ENCODE data around the gene FGD3. TPM values are rescaled to one million over a fixed set of nuclear protein-coding genes. Genes with fewer than 3 reads are reported as not detected.

FGD3 gene
- total and polyA plus RNA-seq, 9 of the 15 experiments (the other 6 are each of a cell fraction or from before 2014, with no cell fraction given), result 0.07 to 1.3 (median 0.29) TPM

DNA sequence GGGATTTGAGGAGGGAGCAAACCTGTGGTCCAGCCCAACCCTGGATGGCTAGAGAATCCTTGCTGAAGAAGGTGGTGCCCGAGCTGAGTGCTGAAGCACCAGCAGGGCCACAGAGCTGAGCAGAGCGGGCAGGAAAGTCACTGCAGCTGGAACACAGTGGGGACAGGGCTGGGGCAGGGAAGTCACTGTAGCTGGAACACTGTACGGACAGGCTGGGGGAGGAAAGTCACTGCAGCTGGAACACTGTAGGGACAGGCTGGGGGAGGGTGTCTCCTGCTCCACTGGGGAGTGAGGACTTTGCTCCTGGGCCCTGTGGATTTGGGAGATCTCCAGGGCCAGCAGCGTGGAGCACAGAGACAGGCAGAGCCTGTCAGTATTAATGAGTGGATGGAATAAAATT, 102.2 kb downstream of the FGD3 start:
- Histone ChIP-seq H3K9ac (ENCODE audit: insufficient read depth in 1 of 2, low read depth in 2 of 2, low read length in 2 of 2) (no peak overlapping the region), H3K27ac (ENCODE audit: extremely low read depth, low read depth, low read length) (no peak overlapping the region), H3K9me3 (replicated peaks; ENCODE audit: control insufficient read depth, insufficient read depth, low read depth, low read length) (no peaks in the 10 kb centered on the region; the same call in 1 of the 2 replicates), H2AFZ (ENCODE audit: low read depth, low read length) (no peak overlapping the region), H3K4me1 (replicated peaks in 1 of 2; ENCODE audit: control insufficient read depth in 2 of 2, insufficient read depth in 2 of 2, low read length in 2 of 2) (no peaks in the 10 kb centered on the region), H3K4me3 (no peak overlapping the region), H3K4me2 (ENCODE audit: insufficient read depth, low read length) (no peak overlapping the region), H3K9me1 (ENCODE audit: control insufficient read depth, insufficient read depth, low read length) (no peaks in the 10 kb centered on the region), H3K36me3 (ENCODE audit: control insufficient read depth, insufficient read depth, low read length) (no peaks in the 10 kb centered on the region), H4K20me1 (replicated peaks; ENCODE audit: control insufficient read depth, insufficient read depth, low read length) (no peaks in the 10 kb centered on the region), H3K79me2 (ENCODE audit: control insufficient read depth, insufficient read depth, low read length) (no peaks in the 10 kb centered on the region), H3K27me3 (ENCODE audit: control insufficient read depth in 2 of 2, insufficient read depth in 2 of 2, low read length in 2 of 2) (peaks cover 45 to 67% of the 10 kb centered on the region in 2 experiments)
- in situ Hi-C loops (cut with MboI) (no loop called here), intact Hi-C loops (cut with micrococcal nuclease) (no loop called here)
- ATAC-seq (peak; percentile 27; the same call in 1 of the 3 replicates), FAIRE-seq (no peak), DNase-seq (ENCODE audit: extremely low read depth in 1 of 4, low spot score in 3 of 4) (no peak)
- TF ChIP-seq, protein P1, sequence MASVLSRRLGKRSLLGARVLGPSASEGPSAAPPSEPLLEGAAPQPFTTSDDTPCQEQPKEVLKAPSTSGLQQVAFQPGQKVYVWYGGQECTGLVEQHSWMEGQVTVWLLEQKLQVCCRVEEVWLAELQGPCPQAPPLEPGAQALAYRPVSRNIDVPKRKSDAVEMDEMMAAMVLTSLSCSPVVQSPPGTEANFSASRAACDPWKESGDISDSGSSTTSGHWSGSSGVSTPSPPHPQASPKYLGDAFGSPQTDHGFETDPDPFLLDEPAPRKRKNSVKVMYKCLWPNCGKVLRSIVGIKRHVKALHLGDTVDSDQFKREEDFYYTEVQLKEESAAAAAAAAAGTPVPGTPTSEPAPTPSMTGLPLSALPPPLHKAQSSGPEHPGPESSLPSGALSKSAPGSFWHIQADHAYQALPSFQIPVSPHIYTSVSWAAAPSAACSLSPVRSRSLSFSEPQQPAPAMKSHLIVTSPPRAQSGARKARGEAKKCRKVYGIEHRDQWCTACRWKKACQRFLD (CRISPR knock-in tag; IDR thresholded peaks at IDR 0.05), result no peak
- TF ChIP-seq IFI16 (CRISPR knock-in tag; IDR thresholded peaks at IDR 0.05) (no peak), RBFOX2 (IDR thresholded peaks at IDR 0.05; ENCODE audit: low read depth, low read length) (no peak), ZNF263 (CRISPR knock-in tag; IDR thresholded peaks at IDR 0.05; ENCODE audit: borderline replicate concordance) (no peak), RBM15 (IDR thresholded peaks at IDR 0.05; ENCODE audit: insufficient read depth, low read length) (no peak), NCOA2 (IDR thresholded peaks at IDR 0.05; ENCODE audit: partially characterized antibody in 2 of 2) (no peak)
- TF ChIP-seq, protein P2, sequence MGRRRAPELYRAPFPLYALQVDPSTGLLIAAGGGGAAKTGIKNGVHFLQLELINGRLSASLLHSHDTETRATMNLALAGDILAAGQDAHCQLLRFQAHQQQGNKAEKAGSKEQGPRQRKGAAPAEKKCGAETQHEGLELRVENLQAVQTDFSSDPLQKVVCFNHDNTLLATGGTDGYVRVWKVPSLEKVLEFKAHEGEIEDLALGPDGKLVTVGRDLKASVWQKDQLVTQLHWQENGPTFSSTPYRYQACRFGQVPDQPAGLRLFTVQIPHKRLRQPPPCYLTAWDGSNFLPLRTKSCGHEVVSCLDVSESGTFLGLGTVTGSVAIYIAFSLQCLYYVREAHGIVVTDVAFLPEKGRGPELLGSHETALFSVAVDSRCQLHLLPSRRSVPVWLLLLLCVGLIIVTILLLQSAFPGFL (CRISPR knock-in tag; IDR thresholded peaks at IDR 0.05), result no peak
- CTCF ChIA-PET (ENCODE audit: low intra/inter-chr PET ratio), result no interaction called here
- WGBS (ENCODE audit: insufficient coverage, low coverage, missing lambda C conversion rate), result 0% methylated on average over 4 of the region's 4 CpGs
- POLR2A ChIA-PET, result no interaction called here
- no TSS peak for BruUV-seq (replicated peaks)

Measured in K562 (cell line).